ENCODE results near the gene SDR39U1. TPM values are rescaled to one million over a fixed set of nuclear protein-coding genes. Genes with fewer than 3 reads are reported as not detected.
"Not testable (repeated sequence)": the region's sequence is repeated elsewhere in the genome, so short reads cannot be mapped to it uniquely, and the experiment has no call there.

The SDR39U1 gene
- 43.9 TPM for total RNA-seq

DNA sequence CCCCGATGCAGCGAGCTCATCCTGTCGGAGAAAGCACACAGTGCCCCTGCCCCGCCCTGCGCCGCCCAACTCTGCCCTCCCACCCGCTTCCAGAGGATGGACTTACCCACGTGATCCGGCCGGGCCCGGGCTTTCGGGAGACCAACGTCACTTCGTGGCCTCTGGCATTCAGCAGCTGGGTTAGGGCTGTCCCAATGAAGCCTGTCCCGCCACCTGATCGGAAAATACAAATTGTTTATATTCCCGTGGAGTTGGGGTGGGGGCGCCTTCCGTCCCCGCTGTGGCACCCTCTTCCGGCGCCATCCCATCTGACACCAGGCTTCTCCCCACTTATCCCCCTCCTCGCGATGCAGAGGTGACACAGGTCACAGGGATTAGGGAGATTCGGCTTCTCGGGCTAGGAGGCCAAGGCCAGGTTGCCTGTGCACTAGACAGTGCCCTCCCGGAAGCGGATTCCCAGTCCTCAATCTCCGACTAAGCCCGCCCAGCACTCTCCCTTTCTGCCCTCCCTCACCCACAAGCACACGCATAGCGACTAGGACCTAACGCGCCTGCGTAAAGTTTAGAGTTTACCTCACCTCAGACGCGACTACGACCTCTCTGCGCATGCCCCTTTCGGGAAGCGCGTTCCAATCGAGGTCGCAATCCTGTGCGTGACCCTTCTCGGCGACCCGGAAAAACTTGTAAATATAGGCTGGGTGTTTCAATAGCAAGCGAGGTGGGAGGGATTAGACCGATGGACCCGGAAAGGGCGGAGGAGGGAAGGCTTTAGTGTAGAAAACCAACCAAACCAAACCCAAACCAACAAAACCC is at the start of gene SDR39U1:
Gene SDR39U1 (minus strand): TSS at position 537 of the 813 bp plus-strand sequence. CDS start 7 bp downstream, at position 530.
- ATAC-seq = peak; percentile 96
- peak; percentile 98 for DNase-seq (ENCODE audit: low spot score)
- intact Hi-C loops (cut with DNase I) = no loop called here

DNA sequence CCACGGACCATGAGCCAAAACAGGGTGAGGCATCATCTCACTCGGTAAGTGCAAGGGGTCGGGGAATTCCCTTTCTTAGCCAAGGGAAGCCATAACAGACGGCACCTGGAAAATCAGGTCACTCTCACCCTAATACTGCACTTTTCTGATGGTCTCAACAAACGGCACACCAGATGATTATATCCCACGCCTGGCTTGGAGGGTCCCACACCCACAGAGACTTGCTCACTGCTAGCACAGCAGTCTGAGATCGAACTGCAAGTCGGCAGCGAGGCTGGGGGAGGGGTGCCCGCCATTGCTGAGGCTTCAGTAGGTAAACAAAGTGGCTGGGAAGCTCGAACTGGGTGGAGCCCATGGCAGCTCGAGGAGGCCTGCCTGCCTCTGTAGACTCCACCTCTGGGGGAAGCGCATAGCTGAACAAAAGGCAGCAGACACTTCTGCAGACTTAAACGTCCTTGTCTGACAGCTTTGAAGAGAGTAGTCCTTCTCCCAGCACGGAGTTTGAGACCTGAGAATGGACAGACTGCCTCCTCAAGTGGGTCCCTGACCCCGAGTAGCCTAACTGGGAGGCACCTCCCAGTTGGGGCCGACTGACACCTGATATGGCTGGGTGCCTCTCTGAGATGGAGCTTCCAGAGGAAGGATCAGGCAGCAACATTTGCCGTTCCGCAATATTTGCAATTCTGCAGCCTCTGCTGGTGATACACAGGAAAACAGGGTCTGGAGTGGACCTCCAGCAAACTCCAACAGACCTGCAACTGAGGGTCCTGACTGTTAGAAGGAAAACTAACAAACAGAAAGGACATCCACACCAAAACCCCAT is 49.2 kb upstream of the SDR39U1 start:
- DNase-seq (ENCODE audit: low spot score); intact Hi-C loops (cut with DNase I); ATAC-seq: not testable (repeated sequence)

DNA sequence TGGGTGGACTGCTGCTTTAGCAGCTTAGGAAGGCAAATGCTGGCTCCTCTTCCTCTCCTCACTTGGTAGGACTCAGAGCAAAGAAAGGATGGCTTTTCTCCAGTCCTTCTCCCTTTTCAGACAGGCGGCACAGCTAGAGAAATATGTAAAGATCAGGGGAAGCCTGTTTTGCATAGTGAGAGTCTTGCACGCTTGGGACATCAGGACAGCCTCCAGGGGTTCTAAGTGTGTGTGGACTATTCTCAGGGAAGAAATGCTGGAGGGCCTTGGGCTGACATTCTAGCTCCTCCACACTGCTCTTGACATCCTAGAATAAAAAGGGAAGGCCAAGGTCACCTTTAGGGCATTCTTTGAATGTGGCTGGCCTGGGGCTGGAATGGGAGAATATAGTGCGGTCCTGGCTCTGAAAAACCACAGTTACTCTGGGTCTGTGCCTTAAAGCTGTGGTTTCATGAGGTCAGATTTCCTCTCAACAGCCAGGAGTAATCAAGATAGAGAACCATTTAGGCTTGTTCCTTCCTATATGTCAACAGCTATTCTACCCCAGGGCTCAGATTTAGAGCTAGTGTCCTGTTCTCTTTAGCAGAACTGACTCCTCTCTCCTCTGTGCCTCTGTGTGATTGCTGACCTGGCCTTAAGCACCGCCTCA is 41.2 kb upstream of the SDR39U1 start:
- ATAC-seq = no peak
- DNase-seq (ENCODE audit: low spot score) = no peak

GRCh38 chr14:24482699-24483303 is 40.2 kb upstream of the SDR39U1 start:
- intact Hi-C loops (cut with DNase I); ATAC-seq; DNase-seq (ENCODE audit: low spot score): not testable (repeated sequence)

More for the DNA sequence above, 41.2 kb upstream of the SDR39U1 start:
- intact Hi-C loops (cut with DNase I) = no loop called here

DNA sequence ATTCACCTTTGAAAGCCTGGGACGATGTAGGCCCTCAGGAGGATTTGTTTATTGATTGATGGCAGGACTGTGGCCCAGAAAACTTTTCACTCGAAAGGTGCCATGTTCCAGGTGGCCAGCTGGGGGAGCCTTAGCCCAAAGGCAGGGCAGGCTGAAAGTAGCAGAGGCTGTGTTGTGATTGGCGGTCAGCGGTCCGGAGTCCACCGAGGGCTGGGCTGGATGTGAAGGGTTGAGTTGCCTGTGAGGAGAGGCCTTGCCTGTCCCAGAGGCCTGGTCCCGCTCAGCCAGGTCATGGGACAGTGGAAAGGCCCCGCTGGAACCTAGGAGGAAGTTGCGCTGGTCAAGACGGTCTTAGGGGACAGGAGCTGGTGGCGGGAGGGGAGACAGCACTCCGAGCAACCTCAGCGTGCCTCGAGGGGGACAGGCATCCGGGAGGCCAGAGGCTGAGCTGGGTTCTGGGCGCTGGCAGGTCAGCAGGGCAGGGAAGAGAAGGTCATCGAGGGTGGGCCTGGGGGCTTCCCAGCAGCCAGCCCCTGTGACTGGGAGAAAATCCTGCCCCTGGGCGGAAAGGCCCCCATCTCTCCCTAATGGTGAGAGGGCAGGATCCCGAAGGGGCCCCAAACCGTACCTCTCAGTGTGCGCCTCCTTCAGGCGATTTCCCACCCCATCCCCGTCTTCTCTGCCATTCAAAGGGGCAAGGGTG is 39.2 kb upstream of the SDR39U1 start:
- ATAC-seq (no peak), DNase-seq (ENCODE audit: low spot score) (no peak)
- intact Hi-C loops (cut with DNase I) = no loop called here

DNA sequence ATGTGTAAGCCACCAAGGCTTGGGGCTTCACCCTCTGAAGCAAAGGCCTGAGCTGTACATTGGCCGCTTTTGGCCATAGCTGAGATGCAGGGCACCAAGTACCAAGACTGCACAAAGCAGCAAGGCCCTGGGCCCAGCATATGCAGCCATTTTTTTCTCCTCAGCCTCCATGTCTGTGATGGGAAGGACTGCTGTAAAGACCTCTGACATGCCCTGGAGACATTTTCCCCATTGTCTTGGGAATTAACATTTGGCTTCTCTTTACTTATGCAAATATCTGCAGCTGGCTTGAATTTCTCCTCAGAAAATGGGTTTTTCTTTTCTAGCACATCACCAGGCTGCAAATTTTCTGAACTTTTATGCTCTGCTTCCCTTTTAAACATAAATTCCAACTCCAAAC is 37.4 kb upstream of the SDR39U1 start:
- DNase-seq (ENCODE audit: low spot score); intact Hi-C loops (cut with DNase I); ATAC-seq: not testable (repeated sequence)

GRCh38 chr14:24475261-24475660 is 32.7 kb upstream of the SDR39U1 start:
- ATAC-seq (no peak), DNase-seq (ENCODE audit: low spot score) (no peak)
- intact Hi-C loops (cut with DNase I) = no loop called here

DNA sequence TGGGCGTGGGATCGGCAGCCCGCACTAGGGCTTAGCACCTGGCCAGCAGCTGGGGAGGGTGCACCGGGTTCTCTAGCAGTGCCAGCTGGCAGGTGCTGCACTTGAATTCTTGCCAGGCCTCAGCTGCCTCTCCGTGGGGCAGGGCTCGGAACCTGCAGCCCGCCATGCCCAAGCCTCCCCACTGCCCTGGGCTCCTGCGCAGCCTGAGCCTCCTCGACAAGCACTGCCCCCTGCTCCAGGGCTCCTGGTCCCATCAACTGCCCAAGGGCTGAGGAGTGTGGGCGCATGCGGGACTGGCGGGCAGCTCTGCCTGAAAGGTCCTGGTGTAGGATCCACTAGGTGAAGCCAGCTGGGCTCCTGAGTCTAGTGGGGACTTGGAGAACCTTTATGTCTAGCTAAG is 30.6 kb upstream of the SDR39U1 start:
- ATAC-seq (no peak), DNase-seq (ENCODE audit: low spot score) (no peak)
- intact Hi-C loops (cut with DNase I) = no loop called here

GRCh38 chr14:24470450-24470849 is 27.9 kb upstream of the SDR39U1 start:
- intact Hi-C loops (cut with DNase I); DNase-seq (ENCODE audit: low spot score); ATAC-seq: not testable (repeated sequence)

DNA sequence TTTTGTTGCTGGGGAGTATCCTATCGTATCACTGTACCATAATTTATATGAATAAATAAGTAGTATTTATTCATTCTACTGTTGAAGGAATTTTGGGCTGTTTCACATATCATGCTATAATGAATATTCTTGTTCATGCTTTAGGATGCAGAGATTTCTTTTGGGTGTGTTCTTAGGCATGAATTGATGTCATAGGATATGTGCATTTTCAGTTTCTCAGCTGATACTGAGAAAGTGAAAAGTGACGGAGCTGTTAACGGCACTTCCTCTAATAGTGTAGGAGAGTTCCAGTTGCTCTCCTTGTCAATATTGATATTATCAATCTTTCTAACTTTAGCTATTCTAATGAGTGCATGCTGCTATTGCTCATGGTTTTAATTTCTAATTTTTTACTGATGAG is 23.2 kb upstream of the SDR39U1 start:
- ATAC-seq (no peak), DNase-seq (ENCODE audit: low spot score) (no peak)
- intact Hi-C loops (cut with DNase I) = no loop called here

DNA sequence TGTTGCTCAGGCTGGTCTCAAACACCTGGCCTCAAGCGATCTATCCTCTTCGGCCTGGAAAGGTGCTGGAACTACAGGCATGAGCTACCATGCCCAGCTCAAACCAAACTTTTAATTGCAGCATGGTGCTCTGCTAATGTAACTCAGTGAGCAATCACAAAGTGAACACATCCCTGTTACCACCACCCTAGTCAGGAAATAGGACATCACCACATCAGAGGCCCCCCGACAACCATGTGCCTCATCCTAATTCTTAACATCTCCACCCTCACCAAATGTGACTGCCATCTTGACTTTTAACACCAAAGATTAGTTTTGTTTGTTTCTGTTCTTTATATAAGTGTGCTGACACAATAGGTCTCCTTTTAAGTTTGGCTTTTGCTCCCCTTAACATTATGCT is 22.8 kb upstream of the SDR39U1 start:
- intact Hi-C loops (cut with DNase I) = no loop called here
- ATAC-seq (no peak), DNase-seq (ENCODE audit: low spot score) (no peak)

DNA sequence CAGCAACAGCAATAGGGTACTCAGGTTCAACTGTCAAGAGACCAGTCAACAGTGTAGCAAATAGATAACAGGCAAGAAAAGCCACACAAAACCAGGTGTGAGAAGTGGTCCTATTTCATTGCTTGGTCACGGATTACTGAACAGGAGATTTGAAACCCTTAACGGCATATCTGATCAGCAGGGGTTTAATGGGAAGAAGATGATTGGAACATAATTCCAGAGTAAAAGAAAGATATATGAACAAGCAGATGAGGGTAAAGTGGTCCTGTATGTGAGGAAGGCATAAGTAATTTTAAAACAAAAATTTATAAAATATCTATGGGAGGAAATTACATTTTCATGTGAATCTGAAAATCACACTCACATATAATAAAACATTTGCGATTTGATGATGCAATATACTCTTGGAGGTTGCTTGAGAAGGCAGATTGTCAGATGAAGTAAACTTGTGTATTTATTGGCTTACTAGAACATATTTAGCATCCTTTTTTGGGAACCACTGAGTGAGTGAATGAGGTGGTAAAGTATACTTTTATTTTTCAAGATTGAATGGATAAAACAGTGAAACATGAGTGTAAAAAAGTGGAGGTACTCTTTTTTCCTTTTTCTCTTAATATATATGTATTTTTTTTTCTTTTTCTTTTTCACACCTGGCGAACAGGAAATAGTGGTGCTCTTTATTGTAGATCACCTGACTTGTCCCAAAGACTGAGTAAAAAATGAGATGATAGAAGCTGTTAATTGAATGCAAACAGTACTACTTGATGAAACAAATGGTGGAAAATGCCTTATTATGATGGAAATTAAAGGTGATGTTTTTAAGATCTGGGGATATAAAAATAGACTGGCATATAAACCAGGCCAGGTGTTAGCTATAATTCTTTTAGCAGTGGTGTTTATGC is 21.6 kb upstream of the SDR39U1 start:
- intact Hi-C loops (cut with DNase I) = no loop called here
- no peak for ATAC-seq

DNA sequence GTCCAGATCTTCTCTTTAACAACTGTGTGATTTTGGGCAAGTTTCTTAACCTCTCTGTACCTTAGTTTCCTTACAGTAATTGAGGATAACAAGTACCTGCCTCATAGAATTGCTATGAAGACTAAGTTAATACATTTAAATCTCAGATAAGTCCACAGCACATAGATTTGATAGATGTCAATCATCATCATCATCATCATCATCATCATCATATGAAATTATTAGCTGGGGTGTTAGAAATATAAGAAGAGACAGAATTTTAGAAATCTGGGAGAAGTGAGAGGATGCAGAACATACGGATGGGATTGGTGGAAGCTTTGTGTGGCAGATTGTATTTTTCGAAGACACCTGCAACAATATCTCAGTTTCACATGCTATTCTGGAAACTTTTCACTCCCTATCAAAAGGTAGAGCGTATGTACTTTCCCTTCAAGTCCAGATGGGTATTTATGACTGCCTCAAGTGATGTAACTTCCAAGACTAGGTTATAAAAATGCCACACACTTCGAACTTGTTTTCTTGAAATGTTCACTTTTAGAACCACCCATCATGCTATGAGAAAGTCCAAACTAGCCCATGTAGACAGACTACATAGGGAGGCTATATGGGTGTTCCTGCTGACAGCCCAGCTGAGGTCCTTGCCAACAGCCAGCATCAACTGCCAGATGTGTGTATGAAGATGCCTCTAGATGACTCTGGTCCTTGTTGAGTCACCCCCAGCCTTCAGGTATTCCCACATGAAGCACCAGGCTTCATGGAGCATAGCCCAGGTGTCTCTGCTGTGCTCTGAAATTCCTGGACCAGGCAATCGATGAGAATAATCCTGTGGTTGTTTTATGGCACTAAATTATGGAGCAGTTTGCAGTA is 20.7 kb upstream of the SDR39U1 start:
- no peak for DNase-seq (ENCODE audit: low spot score)
- intact Hi-C loops (cut with DNase I) = no loop called here
- no peak for ATAC-seq

More for the DNA sequence above, 21.6 kb upstream of the SDR39U1 start:
- no peak for DNase-seq (ENCODE audit: low spot score)

GRCh38 chr14:24461336-24461735 is 18.8 kb upstream of the SDR39U1 start:
- DNase-seq (ENCODE audit: low spot score) (no peak), ATAC-seq (no peak)
- intact Hi-C loops (cut with DNase I) = no loop called here

DNA sequence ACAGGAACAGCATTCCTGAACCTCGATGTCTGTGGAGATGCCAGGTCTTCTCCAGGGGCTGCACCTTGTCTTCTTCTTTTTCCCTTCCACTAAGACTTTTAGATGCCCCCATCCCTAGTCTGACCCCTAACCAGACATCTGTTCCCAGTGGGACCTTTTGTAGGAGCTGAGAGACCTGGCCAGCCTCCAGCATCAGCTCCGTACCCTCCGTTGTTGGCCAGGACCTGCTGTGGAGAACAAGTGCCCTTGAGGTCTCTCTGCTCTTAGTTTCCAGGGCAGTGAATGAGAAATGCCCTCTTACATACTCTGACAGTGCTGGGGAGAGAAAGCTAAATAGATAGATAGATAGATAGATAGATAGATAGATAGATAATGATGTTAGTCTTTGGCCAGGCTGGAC is 16.8 kb upstream of the SDR39U1 start:
- DNase-seq (ENCODE audit: low spot score) (no peak), ATAC-seq (no peak)
- intact Hi-C loops (cut with DNase I) = no loop called here

GRCh38 chr14:24458736-24459135 is 16.2 kb upstream of the SDR39U1 start:
- no peak for DNase-seq (ENCODE audit: low spot score)
- intact Hi-C loops (cut with DNase I) = no loop called here
- no peak for ATAC-seq

- intact Hi-C loops (cut with DNase I) = no loop called here
Measured at GRCh38 chr14:24456980-24457379, 14.4 kb upstream of the SDR39U1 start.

More at GRCh38 chr14:24456980-24457379, 14.4 kb upstream of the SDR39U1 start:
- ATAC-seq (no peak), DNase-seq (ENCODE audit: low spot score) (no peak)

Data from sciatic nerve (tissue), 2 donors.